Measurements from ENCODE around the gene RBBP8.

- no peak for TF ChIP-seq POLR2AphosphoS5 (IDR thresholded peaks at IDR 0.05; ENCODE audit: low read depth, low read length)
- TF ChIP-seq POLR2A (IDR thresholded peaks at IDR 0.05; ENCODE audit: low read depth, low read length) = no peak
- TF ChIP-seq TAF1 (IDR thresholded peaks at IDR 0.05; ENCODE audit: low read depth, low read length) = no peak
- TF ChIP-seq SPI1 (IDR thresholded peaks at IDR 0.05; ENCODE audit: low read depth, low read length) = no peak
- no peak for TF ChIP-seq PAX5 (IDR thresholded peaks at IDR 0.05; ENCODE audit: insufficient read depth, low read length, severe bottlenecking)
Observed at GRCh38 chr18:23003289-23003688, 70.2 kb downstream of the RBBP8 start.
